RKO (cell line): ENCODE results near the gene DHFR.
"Not testable (repeated sequence)": the region's sequence is repeated elsewhere in the genome, so short reads cannot be mapped to it uniquely, and the experiment has no call there.

ENCODE experiments used
- DNase-seq: peaks from one replicate; pipeline ENCODE4 v3.0.0-alpha.2; 2016; ENCODE audit warnings: low spot score

The DHFR gene

DNA sequence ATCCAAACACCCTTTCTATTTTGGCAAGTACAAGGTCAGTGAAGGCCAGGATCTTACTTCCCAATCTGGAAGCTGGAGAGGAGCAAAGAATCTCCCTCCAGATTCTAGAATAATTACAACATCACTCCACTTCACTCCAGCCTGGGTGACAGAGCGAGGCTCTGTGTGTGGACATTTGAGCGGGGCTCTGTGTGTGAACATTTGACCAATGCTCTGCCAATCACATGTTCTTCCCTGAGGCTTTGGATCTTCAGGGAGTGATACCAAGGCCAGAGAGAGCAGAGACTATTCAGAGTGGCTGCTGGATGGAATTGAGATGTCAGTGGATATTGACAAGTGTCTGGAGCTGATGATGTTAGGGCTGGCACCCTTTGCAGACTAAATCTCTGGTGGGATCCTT, 60.0 kb downstream of the DHFR start:
- no peak for DNase-seq

DNA sequence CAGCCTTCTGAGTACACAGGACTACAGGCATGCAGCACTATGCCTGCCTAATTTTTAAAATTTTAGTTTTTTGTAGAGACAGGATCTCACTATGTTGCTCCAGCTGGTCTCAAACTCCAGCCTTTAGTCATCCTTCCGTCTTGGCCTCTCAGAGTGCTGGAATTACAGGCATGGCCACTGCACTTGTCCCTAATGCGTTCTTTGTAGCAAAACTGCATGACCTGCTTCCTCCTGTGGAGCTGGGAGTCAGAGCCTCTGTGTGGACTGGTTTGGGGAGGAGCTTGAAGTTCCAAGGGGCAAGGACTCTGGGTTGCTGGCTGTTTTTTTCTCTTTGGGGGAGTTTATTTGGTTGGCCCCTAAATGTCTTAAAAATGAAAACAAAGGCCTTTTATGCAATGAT, 62.0 kb downstream of the DHFR start:
- no peak for DNase-seq

DNA sequence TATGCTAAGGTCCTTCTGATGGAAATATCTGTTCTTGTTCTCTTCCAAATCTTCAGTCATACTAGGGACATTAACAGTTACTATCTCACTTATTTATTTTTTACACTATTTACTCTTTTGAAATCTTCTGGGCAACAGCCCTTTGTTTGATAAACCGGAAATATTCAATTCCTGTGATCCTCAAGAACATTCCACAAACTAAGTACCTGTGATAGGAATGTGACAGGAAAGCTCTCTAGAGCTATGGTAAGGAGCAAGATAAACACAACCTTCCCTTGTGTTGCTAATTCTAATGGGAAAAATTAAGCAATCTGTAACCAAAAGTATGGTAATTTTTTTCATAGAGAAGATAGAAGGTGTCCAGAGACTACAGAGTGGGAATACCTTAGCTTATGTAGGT, 62.7 kb downstream of the DHFR start:
- no peak for DNase-seq

DNA sequence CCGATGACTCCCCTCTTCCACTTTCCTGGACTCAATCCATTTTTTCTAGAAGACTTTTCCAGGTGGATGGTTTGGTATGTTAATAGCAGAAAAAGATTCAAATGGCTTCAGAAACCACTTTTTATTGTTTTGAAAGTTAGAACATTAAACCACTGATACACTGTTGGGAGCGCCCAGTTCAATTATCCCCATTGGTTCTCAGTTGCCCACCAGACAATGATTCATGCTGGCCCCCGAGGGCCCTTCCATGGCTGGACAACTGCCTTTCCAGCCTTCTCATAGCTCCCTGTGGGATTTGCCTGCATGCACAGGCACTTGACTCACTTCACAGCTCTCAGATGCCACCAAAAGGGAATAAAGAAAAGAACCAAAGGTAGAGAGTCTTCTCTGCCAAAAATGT, 63.4 kb downstream of the DHFR start:
- no peak for DNase-seq

DNA sequence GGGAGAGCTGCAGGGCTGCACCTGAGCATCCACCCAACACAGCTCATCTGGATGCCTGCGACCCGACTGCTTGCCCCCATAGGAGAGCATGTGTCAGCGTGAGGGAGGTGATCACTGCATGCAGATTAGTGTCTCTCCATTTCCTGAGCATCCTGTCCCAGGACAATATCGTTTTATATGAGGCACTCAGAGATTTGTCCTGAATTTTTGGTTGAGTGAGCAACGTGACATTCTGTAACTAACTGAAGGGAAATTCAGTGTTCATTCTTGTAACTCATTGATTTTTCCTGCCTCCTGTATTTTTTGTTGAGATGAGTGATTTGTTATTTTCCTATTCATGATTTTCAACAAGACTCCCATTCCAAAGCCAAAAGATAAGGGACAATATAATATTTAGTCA, 64.0 kb downstream of the DHFR start:
- DNase-seq, result no peak

- DNase-seq, result no peak
Observed at GRCh38 chr5:80588858-80589540, 65.8 kb downstream of the DHFR start.

- no peak for DNase-seq
Observed at GRCh38 chr5:80584770-80585169, 70.0 kb downstream of the DHFR start.

GRCh38 chr5:80580291-80580690, 74.5 kb downstream of the DHFR start:
- not testable (repeated sequence) for DNase-seq

- DNase-seq, result no peak
Observed at GRCh38 chr5:80579050-80579449, 75.7 kb downstream of the DHFR start.

GRCh38 chr5:80577707-80578106, 77.1 kb downstream of the DHFR start:
- no peak for DNase-seq

DNA sequence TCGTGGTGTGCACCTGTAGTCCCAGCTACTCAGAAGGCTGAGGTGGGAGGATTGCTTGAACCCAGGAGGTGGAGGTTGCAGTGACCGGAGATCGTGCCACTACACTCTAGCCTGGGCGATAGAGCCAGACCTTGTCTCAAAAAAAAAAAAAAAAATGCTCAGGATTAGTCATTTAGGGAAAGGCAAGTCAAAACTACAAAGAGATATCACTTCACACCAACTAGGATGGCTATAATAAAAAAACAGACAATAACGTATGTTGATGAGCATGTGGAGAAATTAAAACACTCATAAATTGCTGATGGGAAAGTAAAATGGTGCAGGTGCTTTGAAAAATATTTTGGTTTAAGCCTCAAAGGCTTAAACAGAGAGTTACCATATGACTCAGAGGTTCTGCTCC, 78.4 kb downstream of the DHFR start:
- no peak for DNase-seq
